Measurements from ENCODE around the gene SOS1. TPM values are rescaled to one million over a fixed set of nuclear protein-coding genes. Genes with fewer than 3 reads are reported as not detected.

SOS1 gene
- total RNA-seq, 6 experiments from 2014 or later: 9.6 to 20.1 (median 16.5) TPM

GRCh38 chr2:39108377-39108776 lies 12.5 kb downstream of the SOS1 start:
- intact Hi-C loops (cut with DNase I): no loop called here
- no peak for ATAC-seq
- Histone ChIP-seq H3K4me1 (no peaks in the 10 kb centered on the region), H3K27me3 (no peaks in the 10 kb centered on the region), H3K4me3 (no peak overlapping the region), H3K36me3 (no peaks in the 10 kb centered on the region), H3K9me3 (no peaks in the 10 kb centered on the region), H3K27ac (no peak overlapping the region)
- no peak for DNase-seq
- TF ChIP-seq CTCF (IDR thresholded peaks at IDR 0.05): no peak
- TF ChIP-seq POLR2A (IDR thresholded peaks at IDR 0.05): no peak
- WGBS (ENCODE audit: insufficient coverage, low coverage, low lambda C conversion rate, missing lambda C conversion rate): 80% methylated on average over 1 of the region's 1 CpG

GRCh38 chr2:39107724-39108273 lies 13.1 kb downstream of the SOS1 start:
- no peaks in the 10 kb centered on the region for H3K27me3 ChIP-seq
- WGBS (ENCODE audit: insufficient coverage, low coverage, low lambda C conversion rate, missing lambda C conversion rate): 56% methylated on average over 2 of the region's 2 CpGs
- no peak overlapping the region for H3K4me3 ChIP-seq
- DNase-seq: no peak
- ATAC-seq: no peak
- no peaks in the 10 kb centered on the region for H3K4me1 ChIP-seq
- H3K27ac ChIP-seq: no peak overlapping the region
- TF ChIP-seq CTCF (IDR thresholded peaks at IDR 0.05) (no peak), POLR2A (IDR thresholded peaks at IDR 0.05) (no peak)
- intact Hi-C loops (cut with DNase I): no loop called here
- H3K36me3 ChIP-seq: no peaks in the 10 kb centered on the region
- H3K9me3 ChIP-seq: no peaks in the 10 kb centered on the region

- Histone ChIP-seq H3K4me1 (no peaks in the 10 kb centered on the region), H3K27me3 (no peaks in the 10 kb centered on the region), H3K27ac (no peak overlapping the region), H3K36me3 (no peaks in the 10 kb centered on the region), H3K9me3 (no peaks in the 10 kb centered on the region), H3K4me3 (no peak overlapping the region)
- DNase-seq (no peak), ATAC-seq (peak; percentile 38 to 50 (median 43))
- 11% methylated on average over 4 of the region's 4 CpGs for WGBS (ENCODE audit: insufficient coverage, low coverage, low lambda C conversion rate, missing lambda C conversion rate)
- intact Hi-C loops (cut with DNase I): no loop called here
- TF ChIP-seq CTCF (IDR thresholded peaks at IDR 0.05) (no peak), POLR2A (IDR thresholded peaks at IDR 0.05) (no peak)
Observed at GRCh38 chr2:39107156-39107555, 13.7 kb downstream of the SOS1 start.

GRCh38 chr2:39099870-39100728 lies 20.8 kb downstream of the SOS1 start:
- Histone ChIP-seq H3K4me1 (no peaks in the 10 kb centered on the region), H3K27ac (no peak overlapping the region), H3K27me3 (no peaks in the 10 kb centered on the region), H3K9me3 (no peaks in the 10 kb centered on the region), H3K4me3 (no peak overlapping the region), H3K36me3 (no peaks in the 10 kb centered on the region)
- DNase-seq (no peak), ATAC-seq (no peak)
- no peak for TF ChIP-seq POLR2A (IDR thresholded peaks at IDR 0.05)
- no peak for TF ChIP-seq CTCF (IDR thresholded peaks at IDR 0.05)
- intact Hi-C loops (cut with DNase I): no loop called here
- 90% methylated on average over 4 of the region's 7 CpGs for WGBS (ENCODE audit: insufficient coverage, low coverage, low lambda C conversion rate, missing lambda C conversion rate)

Measured in right lobe of liver (tissue), 6 donors.